ENCODE results near the gene AMACR. TPM values are rescaled to one million over a fixed set of nuclear protein-coding genes. Genes with fewer than 3 reads are reported as not detected.
A peak's percentile ranks its signal among the peaks of the same experiment; 100 is the strongest.

The AMACR gene
- total and polyA plus RNA-seq, 2 of the 8 experiments (the other 6 are each of a cell fraction or from before 2014, with no cell fraction given): 9.1 to 12.6 TPM

- no peak overlapping the region for H3K14ac ChIP-seq (ENCODE audit: insufficient read length)
- DNase-seq (ENCODE audit: low read depth in 1 of 2, low spot score in 2 of 2) (no peak), FAIRE-seq (no peak)
- H4K8ac ChIP-seq (ENCODE audit: extremely low read depth, insufficient read depth, low read length): no peak overlapping the region
- H2AK5ac ChIP-seq (ENCODE audit: low read depth, low read length): no peak overlapping the region
- no peak overlapping the region for H3K4ac ChIP-seq (replicated peaks; ENCODE audit: insufficient read length, low read depth, low read length)
- peaks cover 0 to 4% (median 0%) of the 10 kb centered on the region in 4 experiments; a peak in 1 of 8 replicates for H3K36me3 ChIP-seq (ENCODE audit: control insufficient read depth in 2 of 4, insufficient read depth in 4 of 4, low read length in 3 of 4)
- TF ChIP-seq FOSL1 (IDR thresholded peaks at IDR 0.05; ENCODE audit: insufficient read depth, low read depth, low read length): no peak
- TF ChIP-seq RAD21 (IDR thresholded peaks at IDR 0.05 in 1 of 2, conservative IDR thresholded peaks at IDR 0.05 in 1 of 2; ENCODE audit: low read depth in 2 of 2, low read length in 2 of 2): peak; percentile 18 to 23
- no peak overlapping the region for H3K56ac ChIP-seq (replicated peaks; ENCODE audit: insufficient read length, low read depth, low read length)
- no peaks in the 10 kb centered on the region for H3K9me3 ChIP-seq (ENCODE audit: insufficient read depth in 2 of 2, low read depth in 1 of 2, low read length in 1 of 2)
- no peak overlapping the region for H2BK20ac ChIP-seq (ENCODE audit: low read length)
- H3K79me1 ChIP-seq (ENCODE audit: low read depth, low read length): no peaks in the 10 kb centered on the region
- POLR2A ChIA-PET (ENCODE audit: partially characterized antibody): no interaction called here
- H3K4me3 ChIP-seq (ENCODE audit: extremely low read depth in 1 of 4, insufficient read depth in 2 of 4, low read depth in 3 of 4, low read length in 4 of 4): no peak overlapping the region
- H4K20me1 ChIP-seq (replicated peaks in 1 of 2; ENCODE audit: control insufficient read depth in 1 of 2, insufficient read depth in 2 of 2, low read length in 2 of 2): no peaks in the 10 kb centered on the region
- CTCF ChIA-PET (ENCODE audit: partially characterized antibody): no interaction called here
- H2AFZ ChIP-seq (ENCODE audit: low read length): no peak overlapping the region
- H2BK12ac ChIP-seq (ENCODE audit: low read depth, low read length): no peak overlapping the region
- no peaks in the 10 kb centered on the region for H3K4me1 ChIP-seq (replicated peaks in 1 of 4; ENCODE audit: control insufficient read depth in 3 of 4, insufficient read depth in 4 of 4, low read length in 3 of 4)
- H4K91ac ChIP-seq (replicated peaks; ENCODE audit: insufficient read length, low read length): no peak overlapping the region
- no peak overlapping the region for H3K18ac ChIP-seq (ENCODE audit: extremely low read depth, low read length)
- H3K4me2 ChIP-seq (ENCODE audit: insufficient read depth in 1 of 2, low read depth in 2 of 2, low read length in 2 of 2): no peak overlapping the region
- peaks cover 2% of the 10 kb centered on the region; the same call in 1 of the 2 replicates for H3K23me2 ChIP-seq (ENCODE audit: low read depth, low read length)
- no peak overlapping the region for H4K5ac ChIP-seq (ENCODE audit: insufficient read length, low read depth, low read length)
- H3K27me3 ChIP-seq (replicated peaks in 1 of 4; ENCODE audit: control insufficient read depth in 3 of 4, extremely low read depth in 1 of 4, insufficient read depth in 3 of 4, low read length in 3 of 4): no peaks in the 10 kb centered on the region
- H3K27ac ChIP-seq (ENCODE audit: low read depth, low read length): no peak overlapping the region
- H3K9ac ChIP-seq (replicated peaks in 1 of 4; ENCODE audit: extremely low read depth in 1 of 4, low read depth in 3 of 4, low read length in 3 of 4): no peak overlapping the region
- no peaks in the 10 kb centered on the region for H3K79me2 ChIP-seq (ENCODE audit: control insufficient read depth in 1 of 2, insufficient read depth in 2 of 2, low read length in 2 of 2)
- no peak overlapping the region for H3K23ac ChIP-seq (ENCODE audit: insufficient read length)
- H2BK5ac ChIP-seq (ENCODE audit: low read depth, low read length): no peak overlapping the region
- no peak overlapping the region for H2BK15ac ChIP-seq (ENCODE audit: low read length)
- WGBS, 2 experiments (ENCODE audit: extremely low coverage in 1 of 2, insufficient coverage in 1 of 2, insufficient read length in 1 of 2, insufficient replicate concordance in 2 of 2, low coverage in 1 of 2, low lambda C conversion rate in 2 of 2, missing lambda C conversion rate in 1 of 2): 95% methylated on average over 1 of the region's 1 CpG; no CpG with 5 or more reads in 1 of the 2 experiments
- H2BK120ac ChIP-seq (replicated peaks; ENCODE audit: low read depth, low read length): no peak overlapping the region
Measured at GRCh38 chr5:33994845-33995244, 13.0 kb downstream of the AMACR start.

Measured in H1 (cell line).